Breast epithelium (tissue), 3 donors: ENCODE measurements around the gene RHOC.

Experiments
- POLR2A ChIP-seq: fragments of 450-650 bp; IDR thresholded peaks from one replicate; pipeline ENCODE4 v1.6.1; 2016; ENCODE audit warnings: antibody characterized with exemption, mild to moderate bottlenecking, moderate library complexity
- POLR2AphosphoS5 ChIP-seq, 3 donors: sonication (generic); formaldehyde crosslinking; IDR thresholded peaks; one replicate each; pipeline ENCODE4 v1.6.1; 2017; ENCODE audit warnings: antibody characterized with exemption in 3 of 3
- TF ChIP-seq, protein P1 (sequence below), 3 donors: fragments of 450-650 bp; IDR thresholded peaks; one replicate each; pipeline ENCODE4 v1.5.1; 2016 to 2017; ENCODE audit warnings: antibody characterized with exemption in 3 of 3, mild to moderate bottlenecking in 3 of 3, moderate library complexity in 3 of 3

DNA sequence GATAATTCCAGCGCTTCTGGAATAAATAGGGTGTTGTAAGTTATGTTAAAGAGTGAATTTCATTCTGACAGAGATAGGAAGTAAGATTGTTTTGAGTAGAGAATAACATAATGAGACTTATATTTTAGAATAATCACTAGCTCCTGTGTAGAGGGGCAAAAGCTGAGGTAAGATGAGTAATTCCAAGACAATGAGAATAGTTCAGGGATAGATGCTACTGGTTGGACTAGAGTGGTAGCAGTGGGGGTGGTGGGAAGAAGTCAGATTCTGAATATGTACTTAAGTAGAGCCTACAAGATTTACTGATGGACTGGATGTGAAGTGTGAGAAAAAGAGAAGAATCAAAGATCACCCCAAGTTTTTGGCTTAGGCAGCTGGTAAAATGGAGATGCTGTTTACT, 55.7 kb downstream of the RHOC start:
- TF ChIP-seq, protein P1, sequence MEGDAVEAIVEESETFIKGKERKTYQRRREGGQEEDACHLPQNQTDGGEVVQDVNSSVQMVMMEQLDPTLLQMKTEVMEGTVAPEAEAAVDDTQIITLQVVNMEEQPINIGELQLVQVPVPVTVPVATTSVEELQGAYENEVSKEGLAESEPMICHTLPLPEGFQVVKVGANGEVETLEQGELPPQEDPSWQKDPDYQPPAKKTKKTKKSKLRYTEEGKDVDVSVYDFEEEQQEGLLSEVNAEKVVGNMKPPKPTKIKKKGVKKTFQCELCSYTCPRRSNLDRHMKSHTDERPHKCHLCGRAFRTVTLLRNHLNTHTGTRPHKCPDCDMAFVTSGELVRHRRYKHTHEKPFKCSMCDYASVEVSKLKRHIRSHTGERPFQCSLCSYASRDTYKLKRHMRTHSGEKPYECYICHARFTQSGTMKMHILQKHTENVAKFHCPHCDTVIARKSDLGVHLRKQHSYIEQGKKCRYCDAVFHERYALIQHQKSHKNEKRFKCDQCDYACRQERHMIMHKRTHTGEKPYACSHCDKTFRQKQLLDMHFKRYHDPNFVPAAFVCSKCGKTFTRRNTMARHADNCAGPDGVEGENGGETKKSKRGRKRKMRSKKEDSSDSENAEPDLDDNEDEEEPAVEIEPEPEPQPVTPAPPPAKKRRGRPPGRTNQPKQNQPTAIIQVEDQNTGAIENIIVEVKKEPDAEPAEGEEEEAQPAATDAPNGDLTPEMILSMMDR (IDR thresholded peaks at IDR 0.05): no peak
- TF ChIP-seq POLR2AphosphoS5 (IDR thresholded peaks at IDR 0.05): no peak
- TF ChIP-seq POLR2A: no peak
